K562 (cell line): ENCODE results near the gene FMN2. TPM values are rescaled to one million over a fixed set of nuclear protein-coding genes. Genes with fewer than 3 reads are reported as not detected.

ENCODE experiments used
- ATAC-seq: fragments of 200-7000 bp; cut with Tn5 transposase; 3 replicates; pipeline ENCODE4 v1.9.1; 2020; ENCODE audit warnings: moderate library complexity
- BruUV-seq: library from RNA; stranded (reverse); fragments of 400-500 nt; replicated peaks from 2 replicates; lab custom pipeline; 2021; lab: Mats Ljungman, UMichigan
- CTCF ChIA-PET: fragments of 300-600 bp; formaldehyde crosslinking; extraction: SDS; loops from one replicate; lab custom pipeline; 2021; ENCODE audit warnings: low intra/inter-chr PET ratio; lab: Yijun Ruan, JAX
- POLR2A ChIA-PET: fragments of 300-600, 350-650 bp; sonication (Branson Sonifier 250); formaldehyde crosslinking; extraction: SDS; loops from one replicate; lab custom pipeline; 2021; ENCODE audit warnings: antibody characterized with exemption, inconsistent platforms; lab: Yijun Ruan, JAX
- DNase-seq, 4 experiments: peaks; one replicate each; pipeline versions ENCODE4 v3.0.0 to v3.0.0-alpha.2; 2011 to 2018; ENCODE audit warnings: low spot score in 3 of 4, mixed read lengths in 3 of 4; ENCODE audit errors: extremely low read depth in 1 of 4
- FAIRE-seq: peaks from 2 replicates; lab custom pipeline; 2011; peaks lifted over from hg19 to GRCh38; lab: Jason Lieb, UNC
- H2AFZ ChIP-seq: 2 replicates; pipeline ENCODE4 v1.6.0; 2011; ENCODE audit warnings: low read depth, low read length, control low read depth, inconsistent platforms
- H3K27ac ChIP-seq: fragments of 200-600 bp; 3 replicates; pipeline ENCODE4 v1.8.0; 2011; ENCODE audit warnings: low read depth, mild to moderate bottlenecking, control low read depth, inconsistent platforms, low read length, moderate library complexity, mixed read lengths; ENCODE audit errors: extremely low read depth
- H3K27me3 ChIP-seq, 2 experiments: fragments of 300-600 bp in 1 of 2; 2 replicates in 1 of 2; 3 replicates in 1 of 2; pipeline versions ENCODE4 v1.6.0 to v1.8.0; 2011; ENCODE audit warnings: inconsistent platforms in 2 of 2, low read length in 2 of 2, mild to moderate bottlenecking in 1 of 2, mixed read lengths in 1 of 2, moderate library complexity in 1 of 2; ENCODE audit not compliant: control insufficient read depth in 2 of 2, insufficient read depth in 2 of 2
- H3K36me3 ChIP-seq: fragments of 300-600 bp; 3 replicates; pipeline ENCODE4 v1.8.0; 2011; ENCODE audit warnings: mild to moderate bottlenecking, low read length, inconsistent platforms; ENCODE audit not compliant: control insufficient read depth, insufficient read depth
- H3K4me1 ChIP-seq, 2 experiments: fragments of 200-600 bp in 1 of 2; replicated peaks in 1 of 2; 2 replicates in 1 of 2; 3 replicates in 1 of 2; pipeline versions ENCODE4 v1.5.1 to v1.8.0; 2011; ENCODE audit warnings: inconsistent platforms in 2 of 2, low read length in 2 of 2, mild to moderate bottlenecking in 1 of 2, mixed read lengths in 1 of 2, moderate library complexity in 1 of 2; ENCODE audit not compliant: control insufficient read depth in 2 of 2, insufficient read depth in 2 of 2
- H3K4me2 ChIP-seq: 2 replicates; pipeline ENCODE4 v1.6.1; 2011; ENCODE audit warnings: low read length, control low read depth, inconsistent platforms, mixed read lengths; ENCODE audit not compliant: insufficient read depth
- H3K4me3 ChIP-seq: fragments of 200-600 bp; sonication (generic), shearing (Covaris generic); 2 replicates; pipeline ENCODE4 v1.5.1; 2016; ENCODE audit warnings: control low read depth, inconsistent platforms
- H3K79me2 ChIP-seq: fragments of 200-600 bp; 3 replicates; pipeline ENCODE4 v1.8.0; 2011; ENCODE audit warnings: low read length, inconsistent platforms; ENCODE audit not compliant: control insufficient read depth, insufficient read depth
- H3K9ac ChIP-seq, 2 experiments: 2 replicates each; pipeline versions ENCODE4 v1.6.0 to v1.6.1; 2011; ENCODE audit warnings: low read depth in 2 of 2, low read length in 2 of 2, control low read depth in 1 of 2, inconsistent platforms in 1 of 2, mild to moderate bottlenecking in 1 of 2, mixed read lengths in 1 of 2; ENCODE audit not compliant: insufficient read depth in 1 of 2
- H3K9me1 ChIP-seq: one replicate; pipeline ENCODE4 v1.6.0; 2011; ENCODE audit warnings: inconsistent platforms, mild to moderate bottlenecking, low read length, moderate library complexity; ENCODE audit not compliant: control insufficient read depth, insufficient read depth
- H3K9me3 ChIP-seq: replicated peaks from 2 replicates; pipeline ENCODE4 v1.5.1; 2011; ENCODE audit warnings: low read depth, low read length, inconsistent platforms; ENCODE audit not compliant: control insufficient read depth, insufficient read depth
- H4K20me1 ChIP-seq: replicated peaks from 2 replicates; pipeline ENCODE4 v1.6.1; 2011; ENCODE audit warnings: low read length, inconsistent platforms, mixed read lengths; ENCODE audit not compliant: control insufficient read depth, insufficient read depth
- EHMT2 ChIP-seq: fragments of 450-650 bp; IDR thresholded peaks from 2 replicates; pipeline ENCODE4 v1.6.1; 2018; ENCODE audit warnings: antibody characterized with exemption
- FOXJ2 ChIP-seq: fragments of 200-800 bp; sonication (Bioruptor generic); IDR thresholded peaks from 2 replicates; pipeline ENCODE4 v1.6.1; 2016; ENCODE audit warnings: missing genetic modification characterization, missing compliant biosample characterization
- GABPB1 ChIP-seq: sonication (generic); formaldehyde crosslinking; IDR thresholded peaks from 2 replicates; pipeline ENCODE4 v1.8.0; 2022; ENCODE audit warnings: mild to moderate bottlenecking, missing genetic modification reagents
- GTF2E2 ChIP-seq: fragments of 200-800 bp; sonication (Bioruptor generic); IDR thresholded peaks from 2 replicates; pipeline ENCODE4 v1.6.1; 2016; ENCODE audit warnings: missing genetic modification characterization, missing compliant biosample characterization
- MTF1 ChIP-seq: fragments of 250-450 bp; sonication (Bioruptor Pico); IDR thresholded peaks from 2 replicates; pipeline ENCODE4 v1.9.0; 2021; ENCODE audit warnings: moderate library complexity, mild to moderate bottlenecking, inconsistent platforms, borderline replicate concordance
- POLR3A ChIP-seq: IDR thresholded peaks from 2 replicates; pipeline ENCODE4 v1.6.1; 2011; ENCODE audit warnings: borderline replicate concordance, mild to moderate bottlenecking, moderate library complexity; ENCODE audit not compliant: insufficient read length, insufficient read depth; ENCODE audit errors: extremely low read depth
- RBM17 ChIP-seq: fragments of 200-400 bp; formaldehyde crosslinking; IDR thresholded peaks from 2 replicates; pipeline ENCODE4 v1.6.1; 2017; ENCODE audit warnings: low read depth, mild to moderate bottlenecking, low read length, borderline replicate concordance
- RFX1 ChIP-seq: fragments of 450-650 bp; IDR thresholded peaks from 2 replicates; pipeline ENCODE4 v1.6.1; 2016; ENCODE audit warnings: mild to moderate bottlenecking, moderate library complexity
- SNRNP70 ChIP-seq: fragments of 200-400 bp; formaldehyde crosslinking; optimal IDR thresholded peaks from 2 replicates; pipeline ENCODE3; 2017; ENCODE audit warnings: low read depth, low read length
- TCF3 ChIP-seq: sonication (generic); formaldehyde crosslinking; IDR thresholded peaks from 2 replicates; pipeline ENCODE4 v1.4.0; 2020; ENCODE audit warnings: mild to moderate bottlenecking, missing genetic modification reagents
- ZBTB9 ChIP-seq: fragments of 450-650 bp; formaldehyde crosslinking; IDR thresholded peaks from 2 replicates; pipeline ENCODE4 v1.4.0; 2020; ENCODE audit warnings: mild to moderate bottlenecking, moderate library complexity
- ZNF212 ChIP-seq: fragments of 450-650 bp; formaldehyde crosslinking; IDR thresholded peaks from 2 replicates; pipeline ENCODE4 v1.4.0; 2020; ENCODE audit warnings: mild to moderate bottlenecking
- ZSCAN32 ChIP-seq: fragments of 450-650 bp; formaldehyde crosslinking; IDR thresholded peaks from 2 replicates; pipeline ENCODE4 v1.4.0; 2020; ENCODE audit warnings: mild to moderate bottlenecking, moderate library complexity
- WGBS: fragments of 100-300 bp; shearing (Covaris generic); methylation state at CpG from one replicate; pipeline ENCODE4 v1.1.6; 2016; ENCODE audit warnings: low coverage, mixed read lengths; ENCODE audit not compliant: insufficient coverage; ENCODE audit errors: missing lambda C conversion rate; 5-methylcytosine and 5-hydroxymethylcytosine counted together
- in situ Hi-C: fragments of 300-500 bp; cut with MboI; formaldehyde crosslinking; loops from 4 replicates; pipeline ENCODE4 v1.15.0; 2018; ENCODE audit warnings: inconsistent platforms, mixed read lengths
- intact Hi-C: fragments of 100-400 bp; cut with micrococcal nuclease; formaldehyde crosslinking; loops from 2 replicates; pipeline ENCODE4 v1.14.2; 2022
- polyA plus RNA-seq, 8 experiments: library from polyadenylated mRNA; depleted of rRNA in 4 of 8; stranded (reverse) in 5 of 8; unstranded in 3 of 8; fragments of >200 nt; fragmentation: Nextera tagmentation in 2 of 8; fragmentation: Illumina TruSeq in 1 of 8; extraction: Ambion mirVana in 2 of 8; extraction: Trizol in 1 of 8; gene quantifications; 2 replicates each; pipeline versions ENCODE4 v1.2.1 to v1.2.3, GENCODE V29; 2011 to 2014; ENCODE audit warnings: inconsistent platforms in 1 of 8, missing spikeins in 1 of 8
- total RNA-seq, 7 experiments: library from RNA; depleted of rRNA in 6 of 7; stranded (reverse); fragments of >200 nt in 6 of 7; fragmentation: Illumina TruSeq in 2 of 7; extraction: Trizol in 2 of 7; gene quantifications; 2 replicates each; pipeline versions ENCODE4 v1.2.1 to v1.2.3, GENCODE V29; 2011 to 2021; ENCODE audit warnings: low replicate concordance in 1 of 7
- TF ChIP-seq, protein P1 (sequence below): sonication (generic); formaldehyde crosslinking; IDR thresholded peaks from 2 replicates; pipeline ENCODE4 v1.8.1; 2023; ENCODE audit warnings: mild to moderate bottlenecking, missing genetic modification reagents
- TF ChIP-seq, protein P2 (sequence below): IDR thresholded peaks from 3 replicates; pipeline ENCODE4 v1.6.1; 2011; ENCODE audit warnings: borderline replicate concordance, mild to moderate bottlenecking; ENCODE audit not compliant: insufficient read length, insufficient read depth
- TF ChIP-seq, protein P3 (sequence below), 2 experiments: fragments of 200-800 bp in 1 of 2; sonication (Bioruptor generic) in 1 of 2; sonication (generic) in 1 of 2; formaldehyde crosslinking in 1 of 2; IDR thresholded peaks in 1 of 2; conservative IDR thresholded peaks in 1 of 2; 2 replicates each; pipeline versions ENCODE4 v1.5.0 to v1.6.1; 2016 to 2020; ENCODE audit warnings: missing compliant biosample characterization in 1 of 2, missing genetic modification characterization in 1 of 2, missing genetic modification reagents in 1 of 2

FMN2 gene
- total and polyA plus RNA-seq, 9 of the 15 experiments (the other 6 are each of a cell fraction or from before 2014, with no cell fraction given), result 0.15 to 0.45 (median 0.16) TPM; not detected in 3

DNA sequence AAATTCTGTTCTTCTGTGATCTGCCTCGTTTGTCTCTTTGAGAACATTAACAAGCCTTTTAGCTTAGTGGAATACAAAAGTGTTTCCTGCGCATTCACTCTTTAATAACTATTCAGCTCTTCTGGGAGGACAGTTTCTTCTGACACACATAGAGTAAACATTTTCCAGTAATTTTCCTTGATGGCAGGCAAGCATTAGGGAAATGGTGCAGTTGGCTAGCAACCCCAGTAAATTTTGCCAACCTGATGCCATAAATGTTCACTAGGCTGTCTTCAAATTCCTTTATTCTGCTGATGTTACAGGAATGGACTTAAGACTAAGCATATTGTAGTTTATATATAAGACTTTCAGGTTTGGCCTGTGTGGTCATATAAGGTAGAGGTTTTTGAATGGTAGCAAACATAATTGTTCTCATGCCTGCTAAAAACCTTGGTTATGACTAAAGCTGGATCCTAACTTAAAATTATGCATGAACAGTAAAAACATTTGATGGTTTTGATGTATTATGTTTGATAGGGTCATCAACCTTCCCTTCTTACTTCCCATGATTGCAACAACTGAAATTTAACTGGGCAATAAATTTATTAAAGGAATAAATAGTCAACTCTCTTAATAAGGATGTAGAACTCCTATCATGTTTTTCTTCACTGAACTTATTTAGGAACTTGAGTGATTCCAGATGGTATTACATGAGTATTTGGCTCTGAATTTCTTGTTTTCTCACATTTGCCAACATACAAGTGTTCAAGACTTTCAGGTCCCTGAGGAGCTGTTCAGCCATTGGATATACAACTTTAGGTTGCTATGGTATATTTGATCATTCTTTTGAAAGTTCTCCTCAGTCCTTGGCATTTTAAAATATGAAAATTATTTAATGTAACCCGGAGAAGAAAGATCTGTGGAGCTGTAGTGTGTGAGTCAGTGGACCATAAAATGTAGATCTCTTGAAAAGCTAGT, 223.4 kb downstream of the FMN2 start:
- no peaks in the 10 kb centered on the region for H3K36me3 ChIP-seq
- no peak overlapping the region for H2AFZ ChIP-seq
- H3K27ac ChIP-seq, result no peak overlapping the region
- no peak overlapping the region for H3K4me3 ChIP-seq
- H3K9ac ChIP-seq, result no peak overlapping the region
- no peaks in the 10 kb centered on the region; the same call in 1 of the 2 replicates for H3K9me3 ChIP-seq
- ChIA-PET POLR2A (no interaction called here), CTCF (no interaction called here)
- H3K9me1 ChIP-seq, result no peaks in the 10 kb centered on the region
- DNase-seq (no peak), ATAC-seq (no peak), FAIRE-seq (no peak)
- no peaks in the 10 kb centered on the region for H3K27me3 ChIP-seq
- BruUV-seq, result no TSS peak
- intact Hi-C loops, result no loop called here
- WGBS, result 2% methylated on average over 3 of the region's 3 CpGs
- H3K4me2 ChIP-seq, result no peak overlapping the region
- no peaks in the 10 kb centered on the region for H3K4me1 ChIP-seq
- no peaks in the 10 kb centered on the region for H3K79me2 ChIP-seq
- in situ Hi-C loops, result no loop called here
- H4K20me1 ChIP-seq, result no peaks in the 10 kb centered on the region
- TF ChIP-seq POLR3A, result no peak
- no peak for TF ChIP-seq ZBTB9 (CRISPR knock-in tag)
- no peak for TF ChIP-seq RBM17
- TF ChIP-seq TCF3, result no peak
- no peak for TF ChIP-seq GTF2E2 (tag)
- TF ChIP-seq ZNF212, result no peak
- TF ChIP-seq SNRNP70, result no peak
- no peak for TF ChIP-seq MTF1 (CRISPR knock-in tag)
- TF ChIP-seq, protein P1, sequence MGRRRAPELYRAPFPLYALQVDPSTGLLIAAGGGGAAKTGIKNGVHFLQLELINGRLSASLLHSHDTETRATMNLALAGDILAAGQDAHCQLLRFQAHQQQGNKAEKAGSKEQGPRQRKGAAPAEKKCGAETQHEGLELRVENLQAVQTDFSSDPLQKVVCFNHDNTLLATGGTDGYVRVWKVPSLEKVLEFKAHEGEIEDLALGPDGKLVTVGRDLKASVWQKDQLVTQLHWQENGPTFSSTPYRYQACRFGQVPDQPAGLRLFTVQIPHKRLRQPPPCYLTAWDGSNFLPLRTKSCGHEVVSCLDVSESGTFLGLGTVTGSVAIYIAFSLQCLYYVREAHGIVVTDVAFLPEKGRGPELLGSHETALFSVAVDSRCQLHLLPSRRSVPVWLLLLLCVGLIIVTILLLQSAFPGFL (CRISPR knock-in tag), result no peak
- no peak for TF ChIP-seq FOXJ2 (tag)
- TF ChIP-seq, protein P2, sequence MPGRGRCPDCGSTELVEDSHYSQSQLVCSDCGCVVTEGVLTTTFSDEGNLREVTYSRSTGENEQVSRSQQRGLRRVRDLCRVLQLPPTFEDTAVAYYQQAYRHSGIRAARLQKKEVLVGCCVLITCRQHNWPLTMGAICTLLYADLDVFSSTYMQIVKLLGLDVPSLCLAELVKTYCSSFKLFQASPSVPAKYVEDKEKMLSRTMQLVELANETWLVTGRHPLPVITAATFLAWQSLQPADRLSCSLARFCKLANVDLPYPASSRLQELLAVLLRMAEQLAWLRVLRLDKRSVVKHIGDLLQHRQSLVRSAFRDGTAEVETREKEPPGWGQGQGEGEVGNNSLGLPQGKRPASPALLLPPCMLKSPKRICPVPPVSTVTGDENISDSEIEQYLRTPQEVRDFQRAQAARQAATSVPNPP, result no peak
- no peak for TF ChIP-seq RFX1
- TF ChIP-seq ZSCAN32 (CRISPR knock-in tag), result no peak
- TF ChIP-seq EHMT2, result no peak
- TF ChIP-seq, protein P3, sequence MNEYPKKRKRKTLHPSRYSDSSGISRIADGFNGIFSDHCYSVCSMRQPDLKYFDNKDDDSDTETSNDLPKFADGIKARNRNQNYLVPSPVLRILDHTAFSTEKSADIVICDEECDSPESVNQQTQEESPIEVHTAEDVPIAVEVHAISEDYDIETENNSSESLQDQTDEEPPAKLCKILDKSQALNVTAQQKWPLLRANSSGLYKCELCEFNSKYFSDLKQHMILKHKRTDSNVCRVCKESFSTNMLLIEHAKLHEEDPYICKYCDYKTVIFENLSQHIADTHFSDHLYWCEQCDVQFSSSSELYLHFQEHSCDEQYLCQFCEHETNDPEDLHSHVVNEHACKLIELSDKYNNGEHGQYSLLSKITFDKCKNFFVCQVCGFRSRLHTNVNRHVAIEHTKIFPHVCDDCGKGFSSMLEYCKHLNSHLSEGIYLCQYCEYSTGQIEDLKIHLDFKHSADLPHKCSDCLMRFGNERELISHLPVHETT (CRISPR knock-in tag; conservative IDR thresholded peaks at IDR 0.05 in 1 of 2, IDR thresholded peaks at IDR 0.05 in 1 of 2), result no peak
- TF ChIP-seq GABPB1 (CRISPR knock-in tag), result no peak
